HAP-1 (cell line): ENCODE data around the gene ITGB6.

Source experiments
- DNase-seq, 2 experiments: peaks; one replicate each; pipeline ENCODE4 v3.0.0-alpha.2; 2016 to 2020; ENCODE audit warnings: low spot score in 2 of 2
- H3K27me3 ChIP-seq: fragments of 250-450 bp; sonication (Bioruptor Pico); 2 replicates; pipeline ENCODE4 v1.5.1; 2020; ENCODE audit warnings: low read depth, mild to moderate bottlenecking, moderate library complexity
- H3K36me3 ChIP-seq: fragments of 250-450 bp; sonication (Bioruptor Pico); replicated peaks from 2 replicates; pipeline ENCODE4 v1.5.1; 2020; ENCODE audit warnings: mild to moderate bottlenecking
- H3K4me1 ChIP-seq: fragments of 250-450 bp; sonication (Bioruptor Pico); 2 replicates; pipeline ENCODE4 v1.5.1; 2020; ENCODE audit warnings: mild to moderate bottlenecking
- H3K4me3 ChIP-seq: fragments of 250-450 bp; sonication (Bioruptor Pico); 2 replicates; pipeline ENCODE4 v1.5.1; 2020; ENCODE audit warnings: mild to moderate bottlenecking, moderate library complexity
- H3K9me3 ChIP-seq: fragments of 250-450 bp; sonication (Bioruptor Pico); 2 replicates; pipeline ENCODE4 v1.5.1; 2020; ENCODE audit warnings: mild to moderate bottlenecking, moderate library complexity
- in situ Hi-C: fragments of 300-500 bp; cut with MboI; formaldehyde crosslinking; loops from 3 replicates; pipeline ENCODE4 v1.14.3; 2020; ENCODE audit warnings: low sequenced_read_pairs, inconsistent platforms, mixed read lengths

The ITGB6 gene

GRCh38 chr2:160199683-160200389 is at the start of gene ITGB6:
Gene ITGB6 (minus strand): TSS chr2:160200272. CDS start chr2:160200063, 209 bp downstream.
- no peak for DNase-seq
- in situ Hi-C loops = no loop called here
- Histone ChIP-seq H3K9me3 (no peaks in the 10 kb centered on the region), H3K27me3 (no peaks in the 10 kb centered on the region), H3K4me1 (no peaks in the 10 kb centered on the region), H3K4me3 (no peak within 1 kb of the TSS), H3K36me3 (no peaks in the 10 kb centered on the region)

- DNase-seq = no peak
- Histone ChIP-seq H3K9me3 (no peaks in the 10 kb centered on the region; the same call in 1 of the 2 replicates), H3K4me1 (no peaks in the 10 kb centered on the region), H3K36me3 (no peaks in the 10 kb centered on the region), H3K27me3 (no peaks in the 10 kb centered on the region), H3K4me3 (no peak overlapping the region)
- in situ Hi-C loops = no loop called here
These were observed 47.4 kb upstream of the ITGB6 start for GRCh38 chr2:160247296-160248035.

- no peaks in the 10 kb centered on the region; the same call in 1 of the 2 replicates for H3K9me3 ChIP-seq
- DNase-seq = no peak
- H3K27me3 ChIP-seq = no peaks in the 10 kb centered on the region
- H3K36me3 ChIP-seq = no peaks in the 10 kb centered on the region
- H3K4me3 ChIP-seq = no peak overlapping the region
- in situ Hi-C loops = no loop called here
- H3K4me1 ChIP-seq = no peaks in the 10 kb centered on the region
These were observed 46.3 kb upstream of the ITGB6 start for GRCh38 chr2:160246356-160246755.

- Histone ChIP-seq H3K9me3 (no peaks in the 10 kb centered on the region; the same call in 1 of the 2 replicates), H3K4me1 (no peaks in the 10 kb centered on the region), H3K27me3 (no peaks in the 10 kb centered on the region), H3K36me3 (no peaks in the 10 kb centered on the region), H3K4me3 (no peak overlapping the region)
- no peak for DNase-seq
- in situ Hi-C loops = no loop called here
These were observed 45.6 kb upstream of the ITGB6 start for GRCh38 chr2:160245614-160246155.

GRCh38 chr2:160242893-160243564 is 43.0 kb upstream of the ITGB6 start:
- DNase-seq = no peak
- no peaks in the 10 kb centered on the region for H3K4me1 ChIP-seq

GRCh38 chr2:160241251-160242137 is 41.4 kb upstream of the ITGB6 start:
- Histone ChIP-seq H3K4me3 (no peak overlapping the region), H3K4me1 (no peaks in the 10 kb centered on the region), H3K9me3 (no peaks in the 10 kb centered on the region; the same call in 1 of the 2 replicates), H3K27me3 (no peaks in the 10 kb centered on the region), H3K36me3 (no peaks in the 10 kb centered on the region)
- in situ Hi-C loops = no loop called here
- DNase-seq = no peak

More at GRCh38 chr2:160242893-160243564, 43.0 kb upstream of the ITGB6 start:
- Histone ChIP-seq H3K27me3 (no peaks in the 10 kb centered on the region), H3K4me3 (no peak overlapping the region), H3K9me3 (no peaks in the 10 kb centered on the region; the same call in 1 of the 2 replicates), H3K36me3 (no peaks in the 10 kb centered on the region)
- in situ Hi-C loops = no loop called here

- in situ Hi-C loops = no loop called here
- H3K4me1 ChIP-seq = no peaks in the 10 kb centered on the region
- no peaks in the 10 kb centered on the region for H3K36me3 ChIP-seq
- no peaks in the 10 kb centered on the region; the same call in 1 of the 2 replicates for H3K9me3 ChIP-seq
- no peaks in the 10 kb centered on the region for H3K27me3 ChIP-seq
- no peak overlapping the region for H3K4me3 ChIP-seq
- no peak for DNase-seq
These were observed 39.4 kb upstream of the ITGB6 start for GRCh38 chr2:160239436-160239835.

GRCh38 chr2:160238392-160238791 is 38.3 kb upstream of the ITGB6 start:
- in situ Hi-C loops = no loop called here
- no peaks in the 10 kb centered on the region for H3K36me3 ChIP-seq
- H3K9me3 ChIP-seq = no peaks in the 10 kb centered on the region; the same call in 1 of the 2 replicates
- DNase-seq = no peak
- no peaks in the 10 kb centered on the region for H3K4me1 ChIP-seq
- H3K27me3 ChIP-seq = no peaks in the 10 kb centered on the region
- no peak overlapping the region for H3K4me3 ChIP-seq

GRCh38 chr2:160232905-160233475 is 32.9 kb upstream of the ITGB6 start:
- H3K4me3 ChIP-seq = no peak overlapping the region
- H3K27me3 ChIP-seq = no peaks in the 10 kb centered on the region
- H3K36me3 ChIP-seq = no peaks in the 10 kb centered on the region
- H3K9me3 ChIP-seq = no peaks in the 10 kb centered on the region
- no peak for DNase-seq
- in situ Hi-C loops = no loop called here
- H3K4me1 ChIP-seq = no peaks in the 10 kb centered on the region

GRCh38 chr2:160229591-160229990 is 29.5 kb upstream of the ITGB6 start:
- no peaks in the 10 kb centered on the region for H3K4me1 ChIP-seq
- in situ Hi-C loops = no loop called here

GRCh38 chr2:160228141-160228917 is 28.3 kb upstream of the ITGB6 start:
- H3K36me3 ChIP-seq = no peaks in the 10 kb centered on the region
- no peaks in the 10 kb centered on the region for H3K27me3 ChIP-seq
- no peaks in the 10 kb centered on the region for H3K4me1 ChIP-seq
- H3K9me3 ChIP-seq = no peaks in the 10 kb centered on the region
- no peak for DNase-seq
- in situ Hi-C loops = no loop called here
- no peak overlapping the region for H3K4me3 ChIP-seq

More at GRCh38 chr2:160229591-160229990, 29.5 kb upstream of the ITGB6 start:
- Histone ChIP-seq H3K9me3 (no peaks in the 10 kb centered on the region), H3K4me3 (no peak overlapping the region), H3K27me3 (no peaks in the 10 kb centered on the region), H3K36me3 (no peaks in the 10 kb centered on the region)
- DNase-seq = no peak

GRCh38 chr2:160227293-160227915 is 27.3 kb upstream of the ITGB6 start:
- Histone ChIP-seq H3K36me3 (no peaks in the 10 kb centered on the region), H3K27me3 (no peaks in the 10 kb centered on the region), H3K4me3 (no peak overlapping the region), H3K4me1 (no peaks in the 10 kb centered on the region), H3K9me3 (no peaks in the 10 kb centered on the region)
- in situ Hi-C loops = no loop called here
- DNase-seq = no peak
